Measurements from ENCODE around the gene PLVAP. TPM values are rescaled to one million over a fixed set of nuclear protein-coding genes. Genes with fewer than 3 reads are reported as not detected.

PLVAP gene
- total and polyA plus RNA-seq, 9 of the 15 experiments (the other 6 are each of a cell fraction or from before 2014, with no cell fraction given): 0.09 to 0.84 (median 0.51) TPM; not detected in 4

DNA sequence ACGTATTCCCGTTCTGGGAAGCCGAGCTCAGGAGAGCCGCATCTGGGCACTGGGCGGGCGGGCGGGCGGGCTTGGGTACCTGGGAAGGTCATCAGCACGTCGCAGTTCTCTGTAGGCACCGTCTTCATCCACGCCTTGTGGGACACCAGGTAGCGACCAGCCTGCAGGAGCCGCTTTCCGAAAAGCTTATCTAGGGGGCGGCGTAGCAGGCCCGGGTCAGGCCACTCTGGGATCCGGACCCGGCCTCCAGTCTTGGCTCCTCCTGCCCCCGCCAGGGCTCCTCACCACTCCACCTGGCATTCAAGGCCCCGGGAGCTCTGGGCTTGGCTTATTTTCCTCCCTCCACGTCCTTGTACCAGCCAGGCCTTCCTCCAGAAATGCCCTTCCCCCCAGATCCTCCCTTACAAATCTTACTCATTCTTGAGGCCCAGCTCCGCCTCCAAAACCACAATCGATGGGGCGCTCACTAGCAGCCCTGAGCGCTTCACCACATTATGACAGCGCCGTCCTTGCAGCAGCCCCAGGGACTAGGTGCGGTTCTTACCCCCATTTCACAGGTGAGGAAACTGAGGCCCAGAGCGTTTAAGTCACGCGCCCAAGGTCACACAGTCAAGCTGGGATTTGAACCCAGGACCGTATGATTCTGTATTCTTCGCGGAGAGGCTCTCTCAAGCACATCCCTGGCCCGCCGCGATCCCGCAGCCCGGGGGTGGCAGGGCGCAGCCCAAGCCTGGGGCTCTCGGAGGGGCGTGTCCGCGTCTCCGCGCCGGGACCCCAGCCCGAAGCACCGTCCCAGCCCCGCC lies 43.3 kb downstream of the PLVAP start (continued):
- TF ChIP-seq CBX3 (IDR thresholded peaks at IDR 0.05; ENCODE audit: borderline replicate concordance in 1 of 2, low read length in 2 of 2): peak in 1 of 2 experiments; percentile 86; a peak in 2 of 3 replicates
- peak; percentile 54; the same call in 1 of the 2 replicates for TF ChIP-seq ATF6 (CRISPR knock-in tag; IDR thresholded peaks at IDR 0.05)
- no peak for TF ChIP-seq SREBF2 (CRISPR knock-in tag; IDR thresholded peaks at IDR 0.05)
- TF ChIP-seq PTRF (tag; IDR thresholded peaks at IDR 0.05): no peak
- TF ChIP-seq ZNF23 (CRISPR knock-in tag; IDR thresholded peaks at IDR 0.05): 0 out of 2 replicates have a peak, but pooled peaks have one; percentile 17
- TF ChIP-seq PREB (CRISPR knock-in tag; IDR thresholded peaks at IDR 0.05): no peak
- no peak for TF ChIP-seq HMG20A (CRISPR knock-in tag; conservative IDR thresholded peaks at IDR 0.05)
- TF ChIP-seq CHD1 (IDR thresholded peaks at IDR 0.05; ENCODE audit: low read length): peak; percentile 91
- TF ChIP-seq BCL6 (CRISPR knock-in tag; IDR thresholded peaks at IDR 0.05): no peak
- TF ChIP-seq, protein P1, sequence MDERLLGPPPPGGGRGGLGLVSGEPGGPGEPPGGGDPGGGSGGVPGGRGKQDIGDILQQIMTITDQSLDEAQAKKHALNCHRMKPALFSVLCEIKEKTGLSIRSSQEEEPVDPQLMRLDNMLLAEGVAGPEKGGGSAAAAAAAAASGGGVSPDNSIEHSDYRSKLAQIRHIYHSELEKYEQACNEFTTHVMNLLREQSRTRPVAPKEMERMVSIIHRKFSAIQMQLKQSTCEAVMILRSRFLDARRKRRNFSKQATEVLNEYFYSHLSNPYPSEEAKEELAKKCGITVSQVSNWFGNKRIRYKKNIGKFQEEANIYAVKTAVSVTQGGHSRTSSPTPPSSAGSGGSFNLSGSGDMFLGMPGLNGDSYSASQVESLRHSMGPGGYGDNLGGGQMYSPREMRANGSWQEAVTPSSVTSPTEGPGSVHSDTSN (CRISPR knock-in tag; IDR thresholded peaks at IDR 0.05; ENCODE audit: low read depth): no peak
- TF ChIP-seq, protein P1 (tag; conservative IDR thresholded peaks at IDR 0.05; ENCODE audit: low read depth): no peak; the same call in 1 of the 2 replicates
- peak; percentile 99 for TF ChIP-seq BCOR (IDR thresholded peaks at IDR 0.05)
- no peak for TF ChIP-seq DNMT1 (IDR thresholded peaks at IDR 0.05)
- no peak for TF ChIP-seq RERE (CRISPR knock-in tag; IDR thresholded peaks at IDR 0.05; ENCODE audit: borderline replicate concordance)
- TF ChIP-seq HDAC1 (IDR thresholded peaks at IDR 0.05): peak; percentile 63 to 72; a peak in 3 of 4 replicates
- TF ChIP-seq TRIM24 (IDR thresholded peaks at IDR 0.05): peak in 1 of 2 experiments; percentile 75; a peak in 2 of 4 replicates

All from K562 (cell line).